HG03060 (cell line): Measurements from ENCODE around the gene TMEM131L.
"Not testable (repeated sequence)": the region's sequence is repeated elsewhere in the genome, so short reads cannot be mapped to it uniquely, and the experiment has no call there.

Experiments
- ATAC-seq: cut with Tn5 transposase; IDR thresholded peaks from one replicate; pipeline ENCODE4 v1.9.1; 2021; ENCODE audit warnings: low read depth, moderate number of reproducible peaks; ENCODE audit not compliant: unreplicated experiment

The TMEM131L gene, protein sequence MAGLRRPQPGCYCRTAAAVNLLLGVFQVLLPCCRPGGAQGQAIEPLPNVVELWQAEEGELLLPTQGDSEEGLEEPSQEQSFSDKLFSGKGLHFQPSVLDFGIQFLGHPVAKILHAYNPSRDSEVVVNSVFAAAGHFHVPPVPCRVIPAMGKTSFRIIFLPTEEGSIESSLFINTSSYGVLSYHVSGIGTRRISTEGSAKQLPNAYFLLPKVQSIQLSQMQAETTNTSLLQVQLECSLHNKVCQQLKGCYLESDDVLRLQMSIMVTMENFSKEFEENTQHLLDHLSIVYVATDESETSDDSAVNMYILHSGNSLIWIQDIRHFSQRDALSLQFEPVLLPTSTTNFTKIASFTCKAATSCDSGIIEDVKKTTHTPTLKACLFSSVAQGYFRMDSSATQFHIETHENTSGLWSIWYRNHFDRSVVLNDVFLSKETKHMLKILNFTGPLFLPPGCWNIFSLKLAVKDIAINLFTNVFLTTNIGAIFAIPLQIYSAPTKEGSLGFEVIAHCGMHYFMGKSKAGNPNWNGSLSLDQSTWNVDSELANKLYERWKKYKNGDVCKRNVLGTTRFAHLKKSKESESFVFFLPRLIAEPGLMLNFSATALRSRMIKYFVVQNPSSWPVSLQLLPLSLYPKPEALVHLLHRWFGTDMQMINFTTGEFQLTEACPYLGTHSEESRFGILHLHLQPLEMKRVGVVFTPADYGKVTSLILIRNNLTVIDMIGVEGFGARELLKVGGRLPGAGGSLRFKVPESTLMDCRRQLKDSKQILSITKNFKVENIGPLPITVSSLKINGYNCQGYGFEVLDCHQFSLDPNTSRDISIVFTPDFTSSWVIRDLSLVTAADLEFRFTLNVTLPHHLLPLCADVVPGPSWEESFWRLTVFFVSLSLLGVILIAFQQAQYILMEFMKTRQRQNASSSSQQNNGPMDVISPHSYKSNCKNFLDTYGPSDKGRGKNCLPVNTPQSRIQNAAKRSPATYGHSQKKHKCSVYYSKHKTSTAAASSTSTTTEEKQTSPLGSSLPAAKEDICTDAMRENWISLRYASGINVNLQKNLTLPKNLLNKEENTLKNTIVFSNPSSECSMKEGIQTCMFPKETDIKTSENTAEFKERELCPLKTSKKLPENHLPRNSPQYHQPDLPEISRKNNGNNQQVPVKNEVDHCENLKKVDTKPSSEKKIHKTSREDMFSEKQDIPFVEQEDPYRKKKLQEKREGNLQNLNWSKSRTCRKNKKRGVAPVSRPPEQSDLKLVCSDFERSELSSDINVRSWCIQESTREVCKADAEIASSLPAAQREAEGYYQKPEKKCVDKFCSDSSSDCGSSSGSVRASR (N-terminal part only)

DNA sequence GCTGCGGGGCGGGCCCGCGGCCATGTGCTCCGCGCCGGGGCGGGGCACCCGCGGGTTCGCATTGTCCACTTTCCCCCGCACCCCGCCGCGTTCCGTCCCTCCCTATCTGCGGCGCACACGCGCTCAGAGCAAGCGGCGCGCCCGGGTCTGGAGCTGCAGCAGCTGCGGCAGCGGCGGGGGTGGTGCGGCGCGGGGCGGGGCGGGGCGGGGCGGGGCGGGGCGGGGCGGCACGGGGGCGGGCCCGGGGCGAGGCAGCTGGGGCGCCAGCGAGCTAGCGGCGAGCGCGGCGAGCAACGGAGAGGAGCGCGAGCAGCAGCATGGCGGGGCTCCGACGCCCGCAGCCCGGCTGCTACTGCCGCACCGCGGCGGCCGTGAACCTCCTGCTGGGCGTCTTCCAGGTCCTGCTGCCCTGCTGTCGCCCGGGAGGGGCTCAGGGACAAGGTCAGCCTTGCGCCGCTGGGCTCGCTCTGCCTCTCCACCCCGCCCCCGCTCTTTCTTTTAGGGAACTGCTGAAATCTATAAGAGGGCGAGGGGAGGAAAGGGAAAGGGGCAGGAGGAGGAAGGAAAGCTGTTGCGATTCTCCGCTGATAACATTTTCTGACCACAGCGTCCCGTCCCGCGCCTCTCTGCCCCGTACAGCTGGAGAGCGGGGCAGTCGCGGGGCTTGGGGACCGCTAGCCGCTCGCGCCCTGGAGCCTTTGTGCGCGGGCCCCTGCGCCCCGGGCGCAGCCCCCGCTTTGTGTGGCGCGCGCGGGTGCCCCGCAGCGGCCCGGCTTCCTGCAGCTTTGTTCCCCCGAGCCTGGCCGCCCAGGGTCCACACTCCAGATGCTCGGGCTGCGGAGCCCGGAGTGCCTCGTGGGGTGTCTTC is at the start of gene TMEM131L:
Gene TMEM131L, plus strand, starts transcription at position 280 of the 868 bp plus-strand sequence. Its CDS starts 38 bp downstream, at position 318.
- no peak for ATAC-seq

DNA sequence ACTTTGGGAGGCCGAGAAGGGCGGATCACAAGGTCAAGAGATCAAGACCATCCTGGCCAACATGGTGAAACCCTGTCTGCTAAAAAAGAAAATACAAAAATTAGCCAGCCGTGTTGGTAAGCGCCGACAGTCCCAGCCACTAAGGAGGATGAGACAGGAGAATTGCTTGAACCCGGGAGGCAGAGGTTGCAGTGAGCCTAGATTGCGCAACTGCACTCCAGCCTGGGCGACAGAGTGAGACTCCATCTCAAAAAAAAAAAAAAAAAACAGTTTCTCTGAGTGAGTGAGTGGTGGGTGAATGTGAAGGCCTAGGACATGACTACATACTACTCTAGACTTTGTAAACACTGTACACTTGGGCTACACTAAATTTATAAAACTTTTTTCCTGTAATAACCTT is 49.7 kb upstream of the TMEM131L start:
- ATAC-seq: not testable (repeated sequence)

DNA sequence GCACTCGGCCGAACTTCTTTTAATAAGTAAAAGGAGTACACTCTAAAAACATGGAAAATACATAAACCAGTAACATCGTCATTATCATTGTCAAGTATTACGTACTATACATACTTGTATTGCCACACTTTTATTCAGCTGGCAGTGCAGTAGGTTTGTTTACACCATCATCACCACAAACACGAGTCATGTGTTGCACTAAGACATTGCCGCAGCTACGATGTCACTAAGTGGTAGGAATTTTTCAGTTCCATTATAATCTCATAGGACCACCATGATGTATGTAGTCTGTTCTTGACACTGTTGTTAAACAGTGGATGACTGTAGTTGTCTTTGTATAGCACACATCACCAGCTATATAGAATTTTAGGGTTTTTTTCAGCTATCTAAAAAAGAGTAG is 48.0 kb upstream of the TMEM131L start:
- no peak for ATAC-seq

DNA sequence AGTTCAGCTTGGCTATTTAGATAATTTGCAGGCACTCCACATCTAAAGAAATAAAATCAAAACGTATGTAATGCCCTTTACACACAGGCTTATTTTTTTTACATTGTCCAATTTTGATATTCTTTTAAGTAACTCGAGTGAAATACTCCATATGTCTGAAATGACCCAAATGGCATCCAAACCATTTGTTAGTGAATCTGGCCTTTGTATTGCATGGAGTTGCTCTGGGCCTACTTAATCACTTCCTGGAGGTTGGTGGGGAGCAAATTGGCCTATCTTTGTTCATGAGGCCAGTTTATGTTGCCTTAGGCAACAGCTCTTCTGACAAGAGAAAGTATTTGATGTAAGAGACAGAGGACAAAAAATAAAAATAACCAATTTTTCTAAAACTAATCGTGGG is 47.6 kb upstream of the TMEM131L start:
- ATAC-seq: no peak

DNA sequence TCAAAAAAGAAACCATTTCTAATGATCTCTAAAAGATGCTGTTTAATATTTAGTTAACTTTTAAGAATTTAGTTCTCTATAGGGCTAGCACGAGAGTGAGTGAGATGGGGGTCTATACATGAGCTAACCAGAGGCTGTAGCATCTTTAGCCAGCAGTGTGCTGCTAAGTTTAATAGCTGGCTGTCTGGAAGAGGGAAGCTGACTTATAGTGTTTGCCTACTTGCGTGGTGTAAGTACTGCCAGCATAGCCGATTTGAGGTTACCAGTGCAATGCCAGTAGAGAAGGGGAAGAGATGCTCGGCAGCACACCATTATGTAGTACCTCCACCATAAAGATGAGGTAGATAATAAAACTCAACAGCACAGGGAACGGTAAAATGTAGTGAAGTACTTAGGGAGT is 47.1 kb upstream of the TMEM131L start:
- ATAC-seq: no peak

DNA sequence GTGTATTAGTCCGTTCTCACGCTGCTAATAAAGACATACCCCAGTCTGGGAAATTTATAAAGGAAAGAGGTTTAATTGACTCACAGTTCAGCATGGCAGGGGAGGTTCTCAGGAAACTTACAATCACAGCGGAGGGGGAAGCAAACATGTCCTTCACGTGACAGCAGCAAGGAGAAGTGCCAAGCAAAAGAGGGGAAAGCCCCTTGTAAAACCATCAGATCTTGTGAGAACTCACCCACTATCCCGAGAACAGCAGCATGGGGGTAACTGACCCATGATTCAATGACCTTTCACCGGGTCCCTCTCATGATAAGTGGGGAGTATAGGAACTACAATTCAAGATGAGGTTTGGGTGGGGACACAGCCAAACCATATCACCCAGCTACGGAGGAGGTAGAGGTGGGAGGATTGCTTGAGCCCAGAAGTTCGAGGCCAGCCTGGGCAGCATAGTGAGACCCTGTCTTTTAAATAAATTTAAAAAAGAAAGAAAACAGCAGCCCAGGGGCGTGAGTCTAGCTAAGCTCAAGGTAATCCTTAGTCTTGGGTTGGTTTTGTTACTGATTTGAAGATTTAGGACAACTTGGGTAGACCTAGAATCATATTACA is 46.4 kb upstream of the TMEM131L start:
- no peak for ATAC-seq

DNA sequence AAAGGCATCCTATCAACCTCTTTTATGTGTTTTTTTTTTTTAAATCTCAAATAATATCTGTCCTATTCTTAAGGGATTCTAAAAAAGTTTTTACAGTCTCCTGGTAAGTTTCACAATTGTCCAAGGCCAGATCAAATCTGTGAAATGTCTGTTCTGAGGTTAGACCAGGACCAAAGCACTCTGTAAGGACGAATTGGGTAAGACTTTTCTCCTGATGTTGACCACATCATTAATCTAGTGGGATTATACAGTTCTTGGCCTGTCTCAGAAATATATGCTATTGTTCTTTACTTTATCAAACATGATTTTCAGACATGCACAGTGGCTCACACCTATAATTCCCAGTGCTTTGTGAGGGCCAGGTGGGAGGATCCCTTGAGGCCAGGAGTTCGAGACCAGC is 45.8 kb upstream of the TMEM131L start:
- ATAC-seq: no peak

DNA sequence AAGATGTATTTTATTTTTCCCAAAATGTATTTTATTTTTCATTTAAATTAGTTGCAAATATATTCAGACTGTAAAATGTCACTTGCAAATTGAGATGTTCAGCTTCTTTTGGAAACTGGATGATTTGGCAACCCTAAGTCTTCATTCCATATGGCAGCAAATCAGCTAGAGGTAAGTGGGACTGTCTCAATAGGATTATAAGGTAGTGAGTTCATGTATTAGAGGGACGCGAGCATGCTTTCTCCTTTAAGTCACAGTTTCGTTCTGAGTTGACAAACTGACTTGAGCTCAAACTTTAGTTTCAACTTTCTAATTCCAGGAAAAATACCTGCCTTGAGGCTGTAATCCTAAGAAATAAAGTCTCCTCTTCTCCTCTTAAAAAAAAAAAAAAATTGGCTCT is 44.2 kb upstream of the TMEM131L start:
- peak; percentile 54 for ATAC-seq

DNA sequence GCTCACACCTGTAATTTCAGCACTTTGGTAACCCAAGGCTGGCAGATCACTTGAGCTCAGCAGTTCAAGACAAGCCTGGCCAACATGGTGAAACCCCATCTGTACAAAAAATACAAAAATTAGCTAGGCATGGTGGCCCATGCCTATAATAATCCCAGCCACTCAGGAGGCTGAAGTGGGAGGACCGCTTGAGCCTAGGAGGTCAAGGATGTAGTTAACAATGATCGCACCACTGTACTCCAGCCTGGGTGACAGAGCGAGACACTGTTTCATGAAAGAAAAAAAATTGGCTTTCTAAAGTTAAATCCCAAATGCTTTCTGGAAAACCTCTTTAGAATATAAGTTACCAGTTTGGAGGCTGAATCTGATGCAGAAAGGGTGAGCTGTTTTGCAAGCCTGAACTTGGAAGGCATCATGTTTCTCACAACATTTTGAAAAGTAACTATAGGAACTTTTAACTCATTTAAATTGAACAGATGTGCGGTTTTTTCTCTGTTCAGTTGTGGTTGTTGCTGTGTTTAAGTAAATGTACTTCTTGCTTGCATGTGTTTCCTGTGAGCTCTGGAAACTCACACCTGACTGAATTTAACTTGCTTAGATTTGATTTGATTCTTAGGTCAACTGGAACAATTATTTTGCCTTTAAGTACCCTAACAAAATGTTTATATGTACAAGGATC is 39.8 kb upstream of the TMEM131L start:
- peak; percentile 57 for ATAC-seq

DNA sequence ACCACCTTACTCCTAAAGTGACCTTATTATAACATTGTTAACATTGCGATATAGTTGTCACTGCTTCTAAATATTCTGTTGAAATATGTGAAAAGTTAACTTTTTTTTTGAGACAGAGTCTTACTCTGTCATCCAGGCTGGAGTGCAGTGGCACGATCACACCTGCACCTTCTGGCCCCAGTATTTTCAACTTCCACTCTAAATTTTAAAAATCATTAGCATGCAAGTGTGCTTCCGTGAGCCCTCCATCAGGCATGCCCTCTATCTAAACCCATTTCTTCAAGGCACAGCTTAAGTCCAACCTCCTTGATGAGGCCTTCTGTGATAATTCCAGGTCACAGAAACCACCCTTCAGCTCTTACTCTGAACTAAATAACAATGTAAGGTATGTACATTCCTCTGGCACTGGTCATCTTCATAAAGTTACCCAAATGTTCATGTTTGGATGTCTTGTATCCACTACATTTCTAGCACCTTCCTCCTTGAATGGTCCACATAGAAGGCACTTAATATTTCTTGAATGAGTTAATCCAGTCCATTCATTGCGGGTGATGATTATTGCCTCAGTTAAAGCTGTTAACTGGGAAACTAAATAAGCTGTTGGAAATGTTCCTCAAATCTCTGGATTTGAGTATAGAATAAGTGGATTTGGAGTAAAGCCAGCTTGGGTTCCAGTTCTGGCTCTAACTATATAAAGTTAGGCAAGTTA is 38.6 kb upstream of the TMEM131L start:
- ATAC-seq: no peak

DNA sequence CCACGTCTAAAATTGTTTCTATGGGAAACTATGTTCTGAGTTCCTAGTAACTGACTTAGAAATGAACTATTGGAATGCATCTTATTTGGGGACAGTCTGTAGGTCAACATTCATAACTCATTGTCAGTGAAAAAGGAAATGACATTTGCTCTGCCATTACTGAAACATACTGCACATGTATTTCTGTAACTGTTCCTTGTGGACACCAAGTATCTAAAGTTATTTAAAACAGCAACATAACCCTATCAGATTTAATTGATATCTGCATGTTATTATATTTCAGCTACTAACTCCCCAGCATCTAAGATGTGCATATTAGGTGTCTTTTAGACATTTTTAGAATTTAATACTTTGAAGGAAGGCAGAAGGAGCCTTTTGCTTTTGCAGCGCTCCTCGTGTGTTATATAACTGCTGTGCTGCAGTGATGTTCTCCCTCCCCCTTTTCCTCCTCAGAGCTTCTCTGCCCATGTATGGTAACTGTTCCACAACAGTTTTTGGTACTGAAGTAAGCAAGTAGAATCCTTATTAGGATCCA is 37.2 kb upstream of the TMEM131L start:
- ATAC-seq: no peak

DNA sequence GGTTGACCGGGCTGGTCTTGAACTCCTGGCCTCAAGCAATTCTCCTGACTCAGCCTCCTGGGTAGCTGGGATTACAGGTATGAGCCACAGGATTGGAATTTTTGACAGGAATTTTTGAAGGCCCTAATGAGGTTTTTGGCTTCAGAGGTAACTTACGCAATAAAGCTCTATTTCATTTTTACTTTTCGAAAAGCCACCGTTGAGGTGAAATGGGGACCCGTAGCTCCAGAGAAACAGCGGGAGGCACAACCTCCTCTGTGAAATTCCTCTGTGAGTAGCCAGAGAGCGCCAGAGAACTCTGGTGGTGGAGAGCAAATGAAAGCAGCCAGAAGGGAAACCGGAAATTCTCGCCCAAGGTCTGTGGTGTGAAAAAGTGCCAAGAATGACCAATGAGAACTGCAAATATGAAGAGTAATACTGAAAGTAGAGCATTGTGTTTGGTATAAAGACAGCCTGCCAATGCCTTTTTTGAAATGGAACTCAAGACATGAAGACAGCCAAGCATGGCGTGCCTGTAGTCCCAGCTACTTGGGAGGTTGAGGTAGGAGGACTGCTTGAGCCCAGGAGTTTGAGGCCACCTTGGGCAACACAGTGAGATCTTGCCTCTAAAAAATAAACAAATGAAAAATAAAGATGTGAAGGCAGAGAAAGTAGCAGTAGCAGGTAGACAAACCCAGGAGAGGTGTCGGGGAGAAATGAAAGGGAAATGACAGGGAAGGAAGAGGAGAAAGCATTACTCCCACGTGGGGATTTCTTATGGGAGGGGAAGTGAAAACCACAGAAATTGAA is 33.0 kb upstream of the TMEM131L start:
- ATAC-seq: peak; percentile 91

DNA sequence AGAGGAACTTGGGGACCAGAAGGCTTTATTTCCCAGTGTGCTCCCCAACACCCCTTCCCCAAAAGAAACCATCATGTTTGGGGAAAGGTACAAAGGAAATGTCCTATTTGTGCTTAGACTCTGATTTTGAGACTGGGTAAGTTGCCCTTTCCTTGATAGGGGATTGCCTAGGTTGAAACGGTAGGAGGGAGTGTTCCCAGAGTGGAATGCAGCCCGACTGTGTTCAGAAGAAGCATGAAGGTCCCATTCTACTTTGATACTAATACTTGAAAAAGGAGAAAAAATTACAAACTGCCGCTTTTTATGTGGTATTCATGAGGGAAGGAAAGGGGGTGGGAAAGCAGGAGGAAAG is 32.4 kb upstream of the TMEM131L start:
- no peak for ATAC-seq

DNA sequence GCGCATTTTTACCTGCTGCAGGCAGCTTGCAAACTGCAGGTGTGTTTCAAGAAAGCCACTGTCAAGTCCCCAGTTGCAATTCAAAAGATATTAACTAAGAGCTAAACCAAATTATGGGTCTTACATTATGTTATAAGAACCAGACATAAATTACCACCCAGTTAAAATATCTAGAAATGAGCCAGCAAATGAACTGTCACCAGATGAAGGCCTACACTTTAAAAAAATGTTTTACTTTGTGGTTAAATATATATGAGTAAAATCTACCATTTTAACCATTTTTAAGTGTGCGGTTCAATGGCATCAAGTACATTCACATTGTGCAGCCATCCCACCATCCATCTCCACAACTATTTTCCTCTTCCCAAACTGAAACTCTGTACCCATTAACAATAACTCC is 32.0 kb upstream of the TMEM131L start:
- no peak for ATAC-seq

DNA sequence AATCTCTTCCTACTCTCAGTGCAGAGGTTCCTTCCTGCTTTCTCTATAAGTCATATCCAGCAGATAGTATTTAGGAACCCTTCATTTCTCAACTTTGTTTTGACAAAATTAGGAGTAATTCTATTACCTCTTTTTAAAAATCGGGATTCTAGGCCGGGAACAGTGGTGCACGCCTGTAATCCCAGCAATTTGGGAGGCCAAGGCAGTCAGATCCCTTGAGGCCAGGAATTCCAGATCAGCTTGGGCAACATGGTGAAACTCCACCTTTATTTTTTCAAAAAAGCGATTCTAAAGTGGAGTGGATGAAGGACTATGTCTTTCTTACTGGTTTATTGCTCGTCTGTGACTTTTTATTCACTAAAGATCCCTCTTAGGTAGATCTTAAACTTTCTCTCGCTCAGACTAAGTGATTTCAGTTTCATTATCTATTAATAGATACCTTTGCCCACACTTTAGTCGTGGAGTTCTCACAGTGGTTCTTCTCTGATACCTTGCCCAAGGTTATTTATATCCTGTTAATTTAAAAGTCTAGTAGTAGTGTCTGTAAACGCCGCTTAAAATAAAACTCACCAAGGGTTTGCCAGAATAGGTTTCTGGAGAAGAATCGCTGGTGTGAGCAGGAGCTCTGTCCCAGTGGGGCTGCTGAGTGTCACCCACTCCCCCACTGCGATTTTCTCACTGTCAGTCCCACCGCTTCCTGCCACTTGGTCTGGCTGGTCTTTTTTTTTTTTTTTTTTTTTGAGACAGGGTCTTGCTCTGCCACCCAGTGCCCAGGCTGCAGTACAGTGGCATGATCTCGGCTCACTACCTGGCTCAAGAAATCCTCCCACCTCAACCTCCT is 27.0 kb upstream of the TMEM131L start:
- ATAC-seq: peak; percentile 74

DNA sequence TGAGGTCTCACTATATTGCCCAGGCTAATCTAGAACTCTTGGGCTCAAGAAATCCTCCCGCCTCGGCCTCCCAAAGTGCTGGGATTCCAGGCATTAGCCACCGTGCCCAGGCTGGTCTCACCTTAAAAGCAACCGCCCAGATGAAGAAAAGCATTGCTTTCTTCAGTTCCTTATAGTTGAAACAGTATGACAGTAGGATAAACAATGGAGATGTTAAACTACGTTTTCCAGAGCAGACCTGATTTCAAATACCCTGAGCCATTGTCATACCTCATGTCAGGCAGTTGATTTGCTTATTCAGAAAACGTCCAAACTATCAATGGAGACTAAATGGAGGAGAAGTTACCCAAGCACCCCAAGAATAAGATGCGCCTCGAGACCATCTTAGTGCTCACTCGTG is 26.3 kb upstream of the TMEM131L start:
- no peak for ATAC-seq
